Breast epithelium (tissue), 4 donors: ENCODE measurements around the gene CDC25A. TPM values are rescaled to one million over a fixed set of nuclear protein-coding genes. Genes with fewer than 3 reads are reported as not detected.

Experiments used
- DNase-seq, 2 donors: peaks; one replicate each; pipeline ENCODE4 v3.0.0-alpha.2; 2019; ENCODE audit warnings: low spot score in 2 of 2
- H3K27ac ChIP-seq, 2 donors: fragments of 200-600 bp; sonication (generic) in 1 of 2; one replicate each; pipeline ENCODE4 v1.5.1; 2016 to 2019; ENCODE audit warnings: mild to moderate bottlenecking in 1 of 2
- H3K27me3 ChIP-seq, 2 donors: fragments of 200-600 bp; sonication (generic) in 1 of 2; one replicate each; pipeline versions ENCODE4 v1.5.1 to v1.6.0; 2017 to 2019; ENCODE audit warnings: control low read depth in 1 of 2, mild to moderate bottlenecking in 1 of 2
- H3K36me3 ChIP-seq: fragments of 200-600 bp; one replicate; pipeline ENCODE4 v1.5.1; 2019
- H3K4me1 ChIP-seq, 2 donors: fragments of 200-600 bp; sonication (generic); one replicate each; pipeline ENCODE4 v1.5.1; 2016 to 2019; ENCODE audit warnings: control low read depth in 1 of 2
- H3K4me3 ChIP-seq, 3 donors: fragments of 200-600 bp; sonication (generic); 1 replicate in 2 of 3; 2 replicates in 1 of 3; pipeline ENCODE4 v1.5.1; 2016 to 2019; ENCODE audit warnings: mild to moderate bottlenecking in 3 of 3, moderate library complexity in 2 of 3
- H3K9me3 ChIP-seq, 2 donors: fragments of 200-600 bp; sonication (generic) in 1 of 2; one replicate each; pipeline ENCODE4 v1.5.1; 2016 to 2019; ENCODE audit warnings: control low read depth in 1 of 2
- POLR2A ChIP-seq: fragments of 450-650 bp; IDR thresholded peaks from one replicate; pipeline ENCODE4 v1.6.1; 2016; ENCODE audit warnings: antibody characterized with exemption, mild to moderate bottlenecking, moderate library complexity
- POLR2AphosphoS5 ChIP-seq, 3 donors: sonication (generic); formaldehyde crosslinking; IDR thresholded peaks; one replicate each; pipeline ENCODE4 v1.6.1; 2017; ENCODE audit warnings: antibody characterized with exemption in 3 of 3
- intact Hi-C: fragments of 100-400 bp; cut with DNase I; formaldehyde crosslinking; loops from one replicate; pipeline ENCODE4 v1.15.1; 2023; ENCODE audit warnings: low total_unique reads
- total RNA-seq, 3 donors: library from RNA; depleted of rRNA; stranded (reverse); fragments of >200 nt; gene quantifications; one replicate each; pipeline ENCODE4 v1.1.0, GENCODE V29; 2016
- TF ChIP-seq, protein P1 (sequence below), 3 donors: fragments of 450-650 bp; IDR thresholded peaks; one replicate each; pipeline ENCODE4 v1.5.1; 2016 to 2017; ENCODE audit warnings: antibody characterized with exemption in 3 of 3, mild to moderate bottlenecking in 3 of 3, moderate library complexity in 3 of 3

The CDC25A gene
- total RNA-seq, 3 donors from 2014 or later: 0.80 to 2.6 (median 1.3) TPM

- no peaks in the 10 kb centered on the region for H3K36me3 ChIP-seq
- H3K4me3 ChIP-seq: peak overlapping the region in 2 of 3 donors; percentile 61 to 62
- TF ChIP-seq POLR2AphosphoS5 (IDR thresholded peaks at IDR 0.05): no peak
- TF ChIP-seq POLR2A: no peak
- TF ChIP-seq, protein P1, sequence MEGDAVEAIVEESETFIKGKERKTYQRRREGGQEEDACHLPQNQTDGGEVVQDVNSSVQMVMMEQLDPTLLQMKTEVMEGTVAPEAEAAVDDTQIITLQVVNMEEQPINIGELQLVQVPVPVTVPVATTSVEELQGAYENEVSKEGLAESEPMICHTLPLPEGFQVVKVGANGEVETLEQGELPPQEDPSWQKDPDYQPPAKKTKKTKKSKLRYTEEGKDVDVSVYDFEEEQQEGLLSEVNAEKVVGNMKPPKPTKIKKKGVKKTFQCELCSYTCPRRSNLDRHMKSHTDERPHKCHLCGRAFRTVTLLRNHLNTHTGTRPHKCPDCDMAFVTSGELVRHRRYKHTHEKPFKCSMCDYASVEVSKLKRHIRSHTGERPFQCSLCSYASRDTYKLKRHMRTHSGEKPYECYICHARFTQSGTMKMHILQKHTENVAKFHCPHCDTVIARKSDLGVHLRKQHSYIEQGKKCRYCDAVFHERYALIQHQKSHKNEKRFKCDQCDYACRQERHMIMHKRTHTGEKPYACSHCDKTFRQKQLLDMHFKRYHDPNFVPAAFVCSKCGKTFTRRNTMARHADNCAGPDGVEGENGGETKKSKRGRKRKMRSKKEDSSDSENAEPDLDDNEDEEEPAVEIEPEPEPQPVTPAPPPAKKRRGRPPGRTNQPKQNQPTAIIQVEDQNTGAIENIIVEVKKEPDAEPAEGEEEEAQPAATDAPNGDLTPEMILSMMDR (IDR thresholded peaks at IDR 0.05): no peak
- no peaks in the 10 kb centered on the region for H3K9me3 ChIP-seq
- H3K27ac ChIP-seq: no peak overlapping the region
- no peaks in the 10 kb centered on the region for H3K27me3 ChIP-seq
- no peak for DNase-seq
- intact Hi-C loops: no loop called here
- no peaks in the 10 kb centered on the region for H3K4me1 ChIP-seq
Observed at GRCh38 chr3:48186631-48187300, 1.5 kb downstream of the CDC25A start.

DNA sequence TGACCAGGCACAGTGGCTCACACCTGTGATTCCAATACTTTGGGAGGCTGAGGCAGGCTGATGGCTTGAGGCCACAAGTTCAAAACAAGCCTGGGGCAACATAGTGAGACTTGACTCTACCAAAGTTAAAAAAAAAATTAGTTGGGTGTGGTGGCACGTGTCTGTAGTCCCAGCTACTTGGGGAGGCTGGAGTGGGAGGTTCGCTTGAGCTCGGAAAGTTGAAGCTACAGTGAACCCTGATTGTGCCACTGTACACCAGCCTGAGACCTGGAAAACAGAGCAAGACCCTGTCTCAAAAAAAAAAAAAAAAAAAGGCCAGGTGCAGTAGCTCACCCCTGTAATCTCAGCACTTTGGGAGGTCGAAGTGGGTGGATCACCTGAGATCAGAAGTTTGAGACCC is 3.1 kb downstream of the CDC25A start:
- intact Hi-C loops: no loop called here
- no peaks in the 10 kb centered on the region for H3K27me3 ChIP-seq
- H3K36me3 ChIP-seq: no peaks in the 10 kb centered on the region
- no peak for DNase-seq
- no peak overlapping the region for H3K27ac ChIP-seq
- no peaks in the 10 kb centered on the region for H3K4me1 ChIP-seq
- TF ChIP-seq POLR2A (no peak), POLR2AphosphoS5 (IDR thresholded peaks at IDR 0.05) (no peak)
- TF ChIP-seq, protein P1 (IDR thresholded peaks at IDR 0.05): no peak
- H3K9me3 ChIP-seq: no peaks in the 10 kb centered on the region
- H3K4me3 ChIP-seq: no peak overlapping the region

DNA sequence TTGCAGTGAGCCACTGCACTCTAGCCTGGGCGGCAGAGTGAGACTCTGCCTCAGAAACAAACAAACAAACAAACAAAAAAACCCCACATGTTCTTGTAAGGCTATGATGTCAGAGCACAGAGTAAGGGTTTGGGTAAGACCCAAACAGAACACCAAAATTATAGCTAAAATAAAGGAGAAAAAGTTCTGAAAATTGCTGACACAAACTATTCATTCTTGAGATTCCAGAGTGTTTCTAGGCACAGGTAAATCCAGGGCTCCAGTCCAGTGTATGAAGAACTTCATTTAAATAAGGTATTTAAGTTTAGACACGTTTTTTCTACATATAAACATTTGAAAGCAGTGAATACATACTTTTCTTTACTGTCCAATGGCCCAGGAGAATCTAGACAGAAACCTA is 3.9 kb downstream of the CDC25A start:
- intact Hi-C loops: no loop called here
- no peaks in the 10 kb centered on the region for H3K9me3 ChIP-seq
- no peaks in the 10 kb centered on the region for H3K4me1 ChIP-seq
- H3K27me3 ChIP-seq: no peaks in the 10 kb centered on the region
- H3K4me3 ChIP-seq: no peak overlapping the region
- no peaks in the 10 kb centered on the region for H3K36me3 ChIP-seq
- H3K27ac ChIP-seq: no peak overlapping the region
- no peak for DNase-seq
- TF ChIP-seq POLR2AphosphoS5 (IDR thresholded peaks at IDR 0.05) (no peak), POLR2A (no peak)
- TF ChIP-seq, protein P1 (IDR thresholded peaks at IDR 0.05): no peak

DNA sequence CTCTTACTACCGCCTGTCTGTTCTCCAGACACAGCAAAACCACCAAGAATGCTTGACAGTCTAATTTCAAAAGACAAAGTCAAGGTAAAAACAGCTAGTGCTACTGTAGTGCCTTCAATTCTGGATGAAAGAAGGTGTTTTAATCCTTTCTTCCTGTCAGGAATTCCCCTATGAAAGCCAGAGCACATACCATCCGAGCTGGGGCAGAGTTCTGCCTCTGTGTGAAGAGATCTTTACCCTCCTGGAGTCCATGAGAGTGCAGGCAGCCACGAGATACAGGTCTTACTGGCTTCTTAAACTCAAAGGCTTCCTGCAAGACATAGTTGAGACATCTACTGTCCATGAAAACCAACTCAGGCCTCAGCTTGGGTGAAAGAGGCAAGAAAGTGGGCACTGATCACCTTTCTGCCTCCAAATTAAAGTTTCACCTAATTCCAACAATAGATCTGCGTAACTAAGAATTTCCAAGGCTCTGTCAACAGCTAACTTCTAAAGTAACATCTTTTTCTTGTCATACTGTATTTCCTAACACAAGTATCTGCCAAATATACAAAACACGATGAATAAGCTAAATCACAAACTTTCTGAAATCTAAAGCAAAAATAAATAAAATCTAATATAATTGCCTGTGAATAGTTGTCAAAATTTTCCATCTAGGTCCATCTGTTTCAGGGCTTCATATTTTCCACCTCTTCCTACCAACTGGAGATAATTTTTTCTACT is 7.5 kb downstream of the CDC25A start:
- no peak for DNase-seq
- intact Hi-C loops: no loop called here
- Histone ChIP-seq H3K4me3 (no peak overlapping the region), H3K36me3 (no peaks in the 10 kb centered on the region), H3K9me3 (no peaks in the 10 kb centered on the region), H3K27ac (no peak overlapping the region), H3K4me1 (no peaks in the 10 kb centered on the region), H3K27me3 (no peaks in the 10 kb centered on the region)
- TF ChIP-seq, protein P1 (IDR thresholded peaks at IDR 0.05): no peak
- TF ChIP-seq POLR2AphosphoS5 (IDR thresholded peaks at IDR 0.05) (no peak), POLR2A (no peak)

GRCh38 chr3:48180021-48180420 is 8.2 kb downstream of the CDC25A start:
- no peak overlapping the region for H3K4me3 ChIP-seq
- no peaks in the 10 kb centered on the region for H3K27me3 ChIP-seq
- no peaks in the 10 kb centered on the region for H3K4me1 ChIP-seq
- no peaks in the 10 kb centered on the region for H3K9me3 ChIP-seq
- H3K36me3 ChIP-seq: no peaks in the 10 kb centered on the region
- DNase-seq: no peak
- H3K27ac ChIP-seq: no peak overlapping the region
- TF ChIP-seq POLR2AphosphoS5 (IDR thresholded peaks at IDR 0.05) (no peak), POLR2A (no peak)
- TF ChIP-seq, protein P1 (IDR thresholded peaks at IDR 0.05): no peak
- intact Hi-C loops: no loop called here
